GM12892 (cell line): ENCODE measurements around the gene RNF10.
"Not testable (repeated sequence)": the region's sequence is repeated elsewhere in the genome, so short reads cannot be mapped to it uniquely, and the experiment has no call there.

Experiments used
- POLR2A ChIP-seq: IDR thresholded peaks from 2 replicates; pipeline ENCODE4 v1.6.1; 2011; ENCODE audit warnings: low read depth, low read length, control low read depth
- POLR2AphosphoS5 ChIP-seq: IDR thresholded peaks from 2 replicates; pipeline ENCODE4 v1.6.1; 2011; ENCODE audit warnings: low read depth, low read length, control low read depth
- TAF1 ChIP-seq: IDR thresholded peaks from 2 replicates; pipeline ENCODE4 v1.6.1; 2011; ENCODE audit warnings: low read depth, mild to moderate bottlenecking, control low read depth, low read length, borderline replicate concordance

GRCh38 chr12:120617193-120617592, 83.0 kb downstream of the RNF10 start:
- not testable (repeated sequence) for TF ChIP-seq TAF1, POLR2A, POLR2AphosphoS5
